ENCODE results near the gene CRAMP1. TPM values are rescaled to one million over a fixed set of nuclear protein-coding genes. Genes with fewer than 3 reads are reported as not detected.
"Not testable (repeated sequence)": the region's sequence is repeated elsewhere in the genome, so short reads cannot be mapped to it uniquely, and the experiment has no call there.

Gene CRAMP1
- total RNA-seq, 1 donor from 2014 or later: 18.4 TPM

GRCh38 chr16:1676661-1677060 lies 64.5 kb downstream of the CRAMP1 start:
- DNase-seq (ENCODE audit: extremely low read depth, low read depth, low spot score): no peak

GRCh38 chr16:1677339-1677738 lies 65.2 kb downstream of the CRAMP1 start:
- DNase-seq (ENCODE audit: extremely low read depth, low read depth, low spot score): no peak

DNA sequence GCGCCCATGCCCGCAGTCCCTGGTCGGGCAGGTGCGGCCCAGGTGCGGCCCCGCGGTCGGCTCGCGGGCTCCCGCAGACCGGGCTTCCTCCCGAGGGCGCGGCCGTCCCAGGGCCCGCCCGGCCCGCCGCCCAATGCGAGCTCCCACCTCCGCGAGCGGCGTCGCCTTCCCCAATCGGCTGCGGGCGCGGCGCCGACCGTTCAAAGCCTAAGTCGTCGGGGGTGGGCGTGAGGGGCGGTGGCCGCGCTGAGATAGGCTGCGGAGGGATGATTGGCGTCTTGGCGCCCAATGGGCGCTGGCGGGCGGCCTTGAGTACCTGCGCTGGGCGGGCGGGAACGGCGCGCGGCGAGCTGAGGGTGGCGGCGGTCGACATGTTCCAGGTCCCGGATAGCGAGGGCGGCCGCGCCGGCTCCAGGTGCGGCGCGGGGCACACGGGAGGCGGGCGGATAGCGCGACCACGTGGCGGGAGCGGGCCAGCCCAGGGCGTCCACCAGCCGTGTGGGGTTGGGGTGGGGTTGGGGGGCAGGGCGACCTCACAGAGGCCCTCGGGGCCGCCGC lies 65.9 kb downstream of the CRAMP1 start, which contains the start of gene JPT2:
TSS of gene JPT2 (plus strand) at position 338 of the 558 bp plus-strand sequence. CDS start at position 372, 34 bp downstream.
- DNase-seq (ENCODE audit: extremely low read depth, low read depth, low spot score): peak; percentile 52

- DNase-seq (ENCODE audit: extremely low read depth, low read depth, low spot score): no peak
Observed at GRCh38 chr16:1678500-1679098, 66.4 kb downstream of the CRAMP1 start.

- DNase-seq (ENCODE audit: extremely low read depth, low read depth, low spot score): no peak
Observed at GRCh38 chr16:1680361-1680760, 68.2 kb downstream of the CRAMP1 start.

GRCh38 chr16:1681032-1681431 lies 68.9 kb downstream of the CRAMP1 start:
- no peak for DNase-seq (ENCODE audit: extremely low read depth, low read depth, low spot score)

DNA sequence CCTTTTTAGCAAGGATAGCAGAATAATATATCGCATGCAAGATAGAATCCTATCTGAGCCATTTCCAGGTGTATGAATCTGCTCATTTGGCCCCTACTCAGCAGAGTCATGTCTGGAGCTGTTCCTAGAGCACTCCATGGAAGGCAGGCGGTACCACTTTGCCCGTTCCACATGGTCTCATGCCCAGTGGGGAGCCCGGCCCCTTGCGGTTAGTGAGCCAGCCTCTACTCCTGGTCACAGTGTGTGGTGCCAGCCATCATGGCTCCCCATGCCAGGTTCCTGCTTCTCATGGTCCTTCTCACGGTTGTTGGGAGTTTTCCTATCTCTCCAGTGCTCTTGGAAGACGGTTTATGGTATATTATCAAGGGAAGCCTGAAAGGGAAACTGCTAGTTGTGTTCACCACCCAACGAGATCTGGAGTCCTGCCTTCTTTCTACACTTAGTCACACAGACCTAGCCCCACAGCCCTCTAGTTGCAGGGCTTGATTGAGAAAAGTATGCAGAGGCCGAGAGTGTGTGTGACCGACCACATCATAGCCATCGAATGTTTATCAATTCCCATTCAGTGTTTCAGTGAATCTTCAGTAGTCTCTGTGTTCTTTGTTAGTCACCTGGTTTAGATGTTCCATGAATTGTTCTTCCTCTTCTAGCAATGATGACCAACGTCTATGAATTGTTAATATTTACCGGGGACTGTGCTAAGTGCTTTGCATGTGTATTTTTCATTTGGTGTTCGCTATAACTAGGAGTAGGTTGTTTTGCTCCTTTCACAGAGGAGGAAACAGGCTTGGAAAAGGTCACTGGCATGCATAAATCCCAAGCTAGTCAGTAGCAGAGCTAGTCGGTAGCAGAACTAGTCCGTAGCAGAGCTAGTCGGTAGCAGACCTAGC lies 75.5 kb downstream of the CRAMP1 start:
- DNase-seq (ENCODE audit: extremely low read depth, low read depth, low spot score): no peak

DNA sequence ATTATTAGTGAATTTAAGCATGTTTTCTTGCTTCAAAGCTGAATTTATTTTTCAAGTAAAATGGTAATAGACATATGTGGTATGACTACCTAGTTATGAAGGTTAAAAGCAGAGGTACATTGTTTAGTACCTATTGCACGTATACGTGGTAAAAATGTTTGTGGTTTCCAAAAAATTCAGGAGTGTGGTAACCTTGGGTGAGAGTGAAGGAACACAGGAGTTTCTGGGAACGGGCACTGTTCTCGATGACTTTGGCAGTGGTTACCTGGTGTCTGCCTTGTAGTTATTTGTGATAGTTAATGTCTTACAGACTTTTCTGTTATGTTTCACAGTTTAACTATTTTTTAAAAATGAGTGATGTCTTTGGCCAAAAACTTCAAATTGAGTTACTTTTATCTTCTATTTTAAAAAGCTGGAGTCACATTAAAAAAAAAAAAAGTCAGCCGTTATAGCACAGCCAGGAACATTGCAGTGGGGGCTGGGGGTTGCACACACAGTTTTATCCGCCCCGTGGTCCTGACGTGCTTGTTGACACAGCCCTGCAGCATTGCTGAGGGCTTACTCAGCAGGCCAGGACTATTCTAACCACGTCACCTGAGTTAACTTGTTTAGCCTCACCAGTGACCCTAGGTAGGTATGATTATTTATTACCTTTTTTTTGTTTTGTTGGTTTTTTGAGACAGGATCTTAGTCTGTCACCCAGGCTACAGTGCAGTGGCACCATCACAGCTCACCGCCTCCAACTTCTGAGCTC lies 76.8 kb downstream of the CRAMP1 start:
- no peak for DNase-seq (ENCODE audit: extremely low read depth, low read depth, low spot score)

DNA sequence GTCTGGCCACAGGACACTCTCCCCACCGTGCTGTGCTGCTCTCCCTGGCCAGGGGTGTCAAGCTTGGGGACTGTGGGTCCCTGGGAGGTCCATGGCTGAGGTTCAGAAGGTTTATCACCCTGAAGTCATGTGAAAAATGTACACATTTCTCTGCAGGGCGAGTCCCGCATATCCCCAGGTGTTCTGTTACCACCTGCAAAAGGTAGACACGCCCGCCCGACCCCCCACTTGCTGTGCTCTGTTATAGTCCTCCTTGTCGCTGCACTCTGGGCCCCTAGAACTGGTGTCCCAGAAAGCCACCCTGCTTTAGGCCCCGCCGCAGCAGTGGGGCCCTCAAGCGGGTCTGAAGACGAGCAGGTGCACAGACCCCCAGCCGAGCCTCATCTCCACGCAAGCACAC lies 77.7 kb downstream of the CRAMP1 start:
- no peak for DNase-seq (ENCODE audit: extremely low read depth, low read depth, low spot score)

DNA sequence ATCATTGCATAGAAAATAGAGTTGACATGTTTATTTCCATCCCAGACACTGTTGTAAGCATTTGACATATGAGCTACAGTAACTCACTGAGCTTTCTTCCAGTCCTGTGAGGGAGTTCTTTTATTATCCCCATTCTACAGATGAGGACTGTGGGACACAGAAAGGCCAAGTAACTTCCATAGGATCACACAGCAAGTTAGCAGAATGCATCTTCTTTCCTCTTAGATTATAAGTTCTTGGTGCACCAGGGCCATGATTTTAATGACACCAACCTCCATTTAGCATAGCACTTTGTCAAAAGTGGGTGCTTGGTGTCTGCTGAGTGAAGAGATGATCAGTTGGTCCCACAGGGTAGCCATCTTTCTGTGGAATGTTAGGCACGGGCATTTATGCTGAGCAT lies 78.7 kb downstream of the CRAMP1 start:
- DNase-seq (ENCODE audit: extremely low read depth, low read depth, low spot score): no peak

DNA sequence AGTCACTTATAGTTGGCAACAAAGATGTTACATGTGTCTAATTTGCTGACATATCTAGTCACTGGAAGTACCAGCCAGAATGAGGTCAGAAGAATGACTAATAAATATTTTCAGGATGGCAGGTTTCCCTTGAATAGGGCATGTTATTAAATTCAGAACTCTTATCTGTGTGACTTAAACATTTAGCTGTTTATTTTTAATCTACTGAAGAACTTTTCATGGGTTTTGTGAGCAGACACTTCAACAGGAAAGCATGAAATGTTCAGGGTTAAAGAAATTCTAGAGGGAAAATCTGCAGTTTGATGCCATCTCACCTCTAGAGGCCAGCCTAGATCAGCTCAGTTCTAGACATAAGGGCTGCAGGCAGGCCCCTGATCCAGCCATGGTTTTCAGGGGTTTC lies 79.1 kb downstream of the CRAMP1 start:
- no peak for DNase-seq (ENCODE audit: extremely low read depth, low read depth, low spot score)

GRCh38 chr16:1691956-1692355 lies 79.8 kb downstream of the CRAMP1 start:
- no peak for DNase-seq (ENCODE audit: extremely low read depth, low read depth, low spot score)

GRCh38 chr16:1696863-1697262 lies 84.7 kb downstream of the CRAMP1 start:
- DNase-seq (ENCODE audit: extremely low read depth, low read depth, low spot score): no peak

GRCh38 chr16:1698680-1699079 lies 86.5 kb downstream of the CRAMP1 start:
- DNase-seq (ENCODE audit: extremely low read depth, low read depth, low spot score): no peak

GRCh38 chr16:1700246-1700645 lies 88.1 kb downstream of the CRAMP1 start:
- DNase-seq (ENCODE audit: extremely low read depth, low read depth, low spot score): no peak

DNA sequence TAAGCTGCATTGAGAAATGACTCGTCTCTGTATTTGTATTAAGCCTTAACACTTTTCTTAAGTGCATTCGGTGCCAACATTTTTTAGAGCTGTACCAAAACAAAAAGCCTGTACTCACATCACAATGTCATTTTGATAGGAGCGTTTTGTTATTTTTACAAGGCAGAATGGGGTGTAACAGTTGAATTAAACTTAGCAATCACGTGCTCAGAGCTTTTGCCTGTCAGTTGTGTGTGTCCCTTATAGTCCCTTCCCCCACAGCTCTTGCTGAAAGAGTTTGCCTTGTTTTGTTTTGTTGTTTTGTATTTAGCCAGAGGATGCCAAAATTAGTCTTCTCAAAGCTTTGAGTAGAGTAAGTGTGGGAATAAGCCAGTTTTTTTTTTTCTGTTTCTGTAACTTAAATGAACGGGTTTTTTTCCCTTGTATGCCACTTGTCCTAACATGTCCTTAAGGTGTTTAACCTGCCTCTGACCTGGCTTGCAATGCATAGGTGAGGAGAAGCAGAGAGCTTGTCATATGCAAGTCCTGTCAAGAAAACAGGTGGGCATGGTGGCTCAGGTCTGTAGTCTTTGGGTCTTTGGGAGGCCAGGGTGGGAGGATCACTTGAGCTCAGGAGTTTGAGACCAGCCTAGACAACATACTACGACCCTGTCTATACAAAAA lies 89.2 kb downstream of the CRAMP1 start:
- DNase-seq (ENCODE audit: extremely low read depth, low read depth, low spot score): no peak

DNA sequence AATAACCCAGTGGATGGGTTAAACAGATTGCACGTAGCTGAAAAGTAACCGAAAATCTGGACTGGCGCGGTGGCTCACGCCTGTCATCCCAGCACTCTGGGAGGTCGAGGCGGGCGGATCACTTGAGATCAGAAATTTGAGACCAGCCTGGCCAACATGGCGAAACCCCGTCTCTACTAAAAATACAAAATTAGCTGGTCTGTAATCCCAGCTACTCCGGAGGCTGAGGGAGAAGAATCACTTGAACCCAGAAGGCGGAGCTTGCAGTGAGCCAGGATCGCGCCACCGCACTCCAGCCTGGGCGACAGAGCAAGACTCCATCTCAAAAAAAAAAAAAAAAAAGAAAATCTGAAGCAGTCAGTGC lies 93.1 kb downstream of the CRAMP1 start:
- DNase-seq (ENCODE audit: extremely low read depth, low read depth, low spot score): not testable (repeated sequence)

DNA sequence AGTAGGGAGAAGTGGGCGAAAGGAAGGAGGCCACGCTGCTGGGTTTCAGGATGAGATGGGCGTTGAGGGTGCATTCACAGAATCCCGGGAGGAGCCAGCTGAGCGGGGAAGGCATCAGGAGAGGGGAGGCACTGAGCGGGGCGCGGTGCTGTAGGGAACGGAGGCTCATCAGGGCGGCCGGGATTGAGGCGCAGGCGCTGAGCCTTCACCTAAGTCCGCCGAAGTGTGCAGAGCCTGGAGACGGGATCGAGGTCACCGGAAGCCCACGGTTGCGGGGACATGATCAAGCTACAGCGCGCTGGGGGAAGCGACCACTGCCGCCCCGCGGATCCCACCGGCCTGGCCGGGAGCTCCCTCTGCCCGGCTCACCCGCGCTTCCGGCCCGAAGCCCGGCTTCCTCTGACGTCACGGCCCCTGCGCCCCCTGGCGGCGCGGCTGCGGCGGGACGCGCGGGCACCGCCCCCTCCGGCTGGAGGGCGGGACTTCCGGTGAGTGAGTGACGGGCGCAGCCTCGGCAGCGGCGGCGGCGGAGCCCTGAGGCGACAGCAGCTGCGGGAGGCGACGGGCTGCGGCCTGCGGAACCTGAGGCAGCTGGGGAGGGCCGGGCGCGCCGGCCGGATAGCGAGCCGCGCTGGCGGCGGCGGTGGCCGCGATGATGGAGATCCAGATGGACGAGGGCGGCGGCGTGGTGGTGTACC lies 93.7 kb downstream of the CRAMP1 start, which contains the start of gene MAPK8IP3:
TSS of gene MAPK8IP3 (plus strand) at position 508 of the 698 bp plus-strand sequence. CDS start at position 653, 145 bp downstream.
- no peak for DNase-seq (ENCODE audit: extremely low read depth, low read depth, low spot score)

DNA sequence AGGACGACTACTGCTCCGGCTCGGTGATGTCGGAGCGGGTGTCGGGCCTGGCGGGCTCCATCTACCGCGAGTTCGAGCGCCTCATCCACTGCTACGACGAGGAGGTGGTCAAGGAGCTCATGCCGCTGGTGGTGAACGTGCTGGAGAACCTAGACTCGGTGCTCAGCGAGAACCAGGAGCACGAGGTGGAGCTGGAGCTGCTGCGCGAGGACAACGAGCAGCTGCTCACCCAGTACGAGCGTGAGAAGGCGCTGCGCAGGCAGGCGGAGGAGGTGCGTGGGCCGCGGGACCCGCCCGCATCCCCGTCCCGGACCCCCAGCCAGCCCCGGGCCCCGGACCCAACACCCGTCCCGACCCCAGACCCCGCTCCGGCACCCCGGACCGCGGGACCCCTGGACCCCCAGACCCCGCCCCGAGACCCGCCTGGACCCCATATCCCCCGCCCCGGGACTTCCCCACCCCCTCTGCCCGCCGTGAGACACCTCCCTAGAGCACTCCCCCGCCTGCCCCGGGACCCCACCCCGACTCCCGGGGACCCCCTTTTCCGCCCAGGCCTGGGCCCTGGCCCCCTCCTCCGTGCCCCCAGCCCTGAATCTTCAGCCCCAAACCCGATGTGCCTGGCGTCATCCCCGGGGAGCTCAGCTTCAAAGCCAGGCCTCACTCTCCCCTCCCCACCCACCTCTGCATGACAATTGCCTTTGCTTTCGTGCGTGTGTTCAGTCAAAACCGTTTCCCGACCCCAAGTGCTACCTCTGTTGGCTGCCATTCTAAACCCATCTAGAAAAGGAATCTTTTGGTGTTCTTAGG lies 94.4 kb downstream of the CRAMP1 start:
- no peak for DNase-seq (ENCODE audit: extremely low read depth, low read depth, low spot score)

Measured in glomerular endothelial cell (primary cell).